HEK293 (cell line): ENCODE data around the gene AKAP1.

Experiments used
- KLF1 ChIP-seq: fragments of 450-650 bp; formaldehyde crosslinking; IDR thresholded peaks from 2 replicates; pipeline ENCODE4 v1.5.1; 2016; ENCODE audit warnings: missing biosample characterization, missing genetic modification characterization
- KLF9 ChIP-seq: fragments of 450-650 bp; formaldehyde crosslinking; IDR thresholded peaks from 2 replicates; pipeline ENCODE4 v1.5.1; 2016; ENCODE audit warnings: missing biosample characterization, missing genetic modification characterization, low read depth
- ZBTB7A ChIP-seq: fragments of 450-650 bp; formaldehyde crosslinking; IDR thresholded peaks from 2 replicates; pipeline ENCODE4 v1.5.1; 2016; ENCODE audit warnings: low read depth, missing biosample characterization, missing genetic modification characterization
- ZNF24 ChIP-seq: fragments of 450-650 bp; formaldehyde crosslinking; IDR thresholded peaks from 2 replicates; pipeline ENCODE4 v1.5.1; 2016; ENCODE audit warnings: missing biosample characterization, missing genetic modification characterization
- ZNF274 ChIP-seq, 2 experiments: fragments of 200-500 bp in 1 of 2; fragments of 450-650 bp in 1 of 2; sonication (Bioruptor generic) in 1 of 2; formaldehyde crosslinking in 1 of 2; IDR thresholded peaks; 2 replicates each; pipeline versions ENCODE4 v1.5.1 to v1.6.1; 2014 to 2016; ENCODE audit warnings: borderline replicate concordance in 1 of 2, inconsistent platforms in 1 of 2, low read length in 1 of 2, missing biosample characterization in 1 of 2, missing genetic modification characterization in 1 of 2
- ZNF37A ChIP-seq: fragments of 450-650 bp; IDR thresholded peaks from 2 replicates; pipeline ENCODE4 v1.5.1; 2018; ENCODE audit warnings: missing biosample characterization, missing genetic modification characterization
- ZNF501 ChIP-seq: fragments of 450-650 bp; formaldehyde crosslinking; IDR thresholded peaks from 2 replicates; pipeline ENCODE4 v1.5.1; 2016; ENCODE audit warnings: missing biosample characterization, missing genetic modification characterization
- ZNF670 ChIP-seq: fragments of 450-650 bp; formaldehyde crosslinking; IDR thresholded peaks from 2 replicates; pipeline ENCODE4 v1.5.1; 2016; ENCODE audit warnings: missing biosample characterization, missing genetic modification characterization, low read depth
- TF ChIP-seq, protein P1 (sequence below): fragments of 450-650 bp; formaldehyde crosslinking; IDR thresholded peaks from 2 replicates; pipeline ENCODE4 v1.5.1; 2016; ENCODE audit warnings: missing biosample characterization, missing genetic modification characterization
- TF ChIP-seq, protein P2 (sequence below): fragments of 450-650 bp; formaldehyde crosslinking; IDR thresholded peaks from 2 replicates; pipeline ENCODE4 v1.5.1; 2016; ENCODE audit warnings: missing biosample characterization, missing genetic modification characterization
- TF ChIP-seq, protein P3 (sequence below): fragments of 450-650 bp; formaldehyde crosslinking; IDR thresholded peaks from 2 replicates; pipeline ENCODE4 v1.5.1; 2016; ENCODE audit warnings: missing biosample characterization, missing genetic modification characterization

DNA sequence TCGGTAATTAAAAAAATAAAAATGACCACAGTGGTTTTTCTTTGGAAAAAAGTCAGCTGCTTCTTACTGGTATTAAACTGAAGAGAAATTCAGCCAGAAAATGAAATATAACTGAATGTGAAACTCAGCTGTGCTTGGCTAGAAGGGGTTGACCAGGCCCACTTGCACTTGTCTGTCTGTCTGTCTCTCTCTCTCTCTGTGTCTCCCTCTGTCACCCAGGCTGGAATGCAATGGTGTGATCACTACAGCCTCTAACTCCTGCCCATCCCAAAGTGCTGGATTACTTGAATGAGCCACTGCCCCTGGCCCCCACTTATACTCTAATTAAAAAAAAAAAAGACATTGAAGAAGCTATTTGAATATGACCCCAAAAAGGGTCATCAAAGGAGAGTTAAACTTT is 17.3 kb upstream of the AKAP1 start:
- TF ChIP-seq ZNF274 (IDR thresholded peaks at IDR 0.05; ENCODE audit: low read length) (no peak), ZNF274 (tag by site-specific recombination; IDR thresholded peaks at IDR 0.05; ENCODE audit: borderline replicate concordance) (no peak), ZNF37A (tag by site-specific recombination) (no peak), ZNF670 (tag by site-specific recombination) (no peak), KLF9 (no peak), ZNF501 (tag by site-specific recombination) (no peak), ZBTB7A (tag by site-specific recombination) (no peak), ZNF24 (no peak), KLF1 (tag by site-specific recombination) (no peak)
- TF ChIP-seq, protein P1, sequence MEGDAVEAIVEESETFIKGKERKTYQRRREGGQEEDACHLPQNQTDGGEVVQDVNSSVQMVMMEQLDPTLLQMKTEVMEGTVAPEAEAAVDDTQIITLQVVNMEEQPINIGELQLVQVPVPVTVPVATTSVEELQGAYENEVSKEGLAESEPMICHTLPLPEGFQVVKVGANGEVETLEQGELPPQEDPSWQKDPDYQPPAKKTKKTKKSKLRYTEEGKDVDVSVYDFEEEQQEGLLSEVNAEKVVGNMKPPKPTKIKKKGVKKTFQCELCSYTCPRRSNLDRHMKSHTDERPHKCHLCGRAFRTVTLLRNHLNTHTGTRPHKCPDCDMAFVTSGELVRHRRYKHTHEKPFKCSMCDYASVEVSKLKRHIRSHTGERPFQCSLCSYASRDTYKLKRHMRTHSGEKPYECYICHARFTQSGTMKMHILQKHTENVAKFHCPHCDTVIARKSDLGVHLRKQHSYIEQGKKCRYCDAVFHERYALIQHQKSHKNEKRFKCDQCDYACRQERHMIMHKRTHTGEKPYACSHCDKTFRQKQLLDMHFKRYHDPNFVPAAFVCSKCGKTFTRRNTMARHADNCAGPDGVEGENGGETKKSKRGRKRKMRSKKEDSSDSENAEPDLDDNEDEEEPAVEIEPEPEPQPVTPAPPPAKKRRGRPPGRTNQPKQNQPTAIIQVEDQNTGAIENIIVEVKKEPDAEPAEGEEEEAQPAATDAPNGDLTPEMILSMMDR, result no peak
- TF ChIP-seq, protein P2, sequence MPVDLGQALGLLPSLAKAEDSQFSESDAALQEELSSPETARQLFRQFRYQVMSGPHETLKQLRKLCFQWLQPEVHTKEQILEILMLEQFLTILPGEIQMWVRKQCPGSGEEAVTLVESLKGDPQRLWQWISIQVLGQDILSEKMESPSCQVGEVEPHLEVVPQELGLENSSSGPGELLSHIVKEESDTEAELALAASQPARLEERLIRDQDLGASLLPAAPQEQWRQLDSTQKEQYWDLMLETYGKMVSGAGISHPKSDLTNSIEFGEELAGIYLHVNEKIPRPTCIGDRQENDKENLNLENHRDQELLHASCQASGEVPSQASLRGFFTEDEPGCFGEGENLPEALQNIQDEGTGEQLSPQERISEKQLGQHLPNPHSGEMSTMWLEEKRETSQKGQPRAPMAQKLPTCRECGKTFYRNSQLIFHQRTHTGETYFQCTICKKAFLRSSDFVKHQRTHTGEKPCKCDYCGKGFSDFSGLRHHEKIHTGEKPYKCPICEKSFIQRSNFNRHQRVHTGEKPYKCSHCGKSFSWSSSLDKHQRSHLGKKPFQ, result no peak
- TF ChIP-seq, protein P3, sequence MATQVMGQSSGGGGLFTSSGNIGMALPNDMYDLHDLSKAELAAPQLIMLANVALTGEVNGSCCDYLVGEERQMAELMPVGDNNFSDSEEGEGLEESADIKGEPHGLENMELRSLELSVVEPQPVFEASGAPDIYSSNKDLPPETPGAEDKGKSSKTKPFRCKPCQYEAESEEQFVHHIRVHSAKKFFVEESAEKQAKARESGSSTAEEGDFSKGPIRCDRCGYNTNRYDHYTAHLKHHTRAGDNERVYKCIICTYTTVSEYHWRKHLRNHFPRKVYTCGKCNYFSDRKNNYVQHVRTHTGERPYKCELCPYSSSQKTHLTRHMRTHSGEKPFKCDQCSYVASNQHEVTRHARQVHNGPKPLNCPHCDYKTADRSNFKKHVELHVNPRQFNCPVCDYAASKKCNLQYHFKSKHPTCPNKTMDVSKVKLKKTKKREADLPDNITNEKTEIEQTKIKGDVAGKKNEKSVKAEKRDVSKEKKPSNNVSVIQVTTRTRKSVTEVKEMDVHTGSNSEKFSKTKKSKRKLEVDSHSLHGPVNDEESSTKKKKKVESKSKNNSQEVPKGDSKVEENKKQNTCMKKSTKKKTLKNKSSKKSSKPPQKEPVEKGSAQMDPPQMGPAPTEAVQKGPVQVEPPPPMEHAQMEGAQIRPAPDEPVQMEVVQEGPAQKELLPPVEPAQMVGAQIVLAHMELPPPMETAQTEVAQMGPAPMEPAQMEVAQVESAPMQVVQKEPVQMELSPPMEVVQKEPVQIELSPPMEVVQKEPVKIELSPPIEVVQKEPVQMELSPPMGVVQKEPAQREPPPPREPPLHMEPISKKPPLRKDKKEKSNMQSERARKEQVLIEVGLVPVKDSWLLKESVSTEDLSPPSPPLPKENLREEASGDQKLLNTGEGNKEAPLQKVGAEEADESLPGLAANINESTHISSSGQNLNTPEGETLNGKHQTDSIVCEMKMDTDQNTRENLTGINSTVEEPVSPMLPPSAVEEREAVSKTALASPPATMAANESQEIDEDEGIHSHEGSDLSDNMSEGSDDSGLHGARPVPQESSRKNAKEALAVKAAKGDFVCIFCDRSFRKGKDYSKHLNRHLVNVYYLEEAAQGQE (tag by site-specific recombination), result no peak
